Measurements from ENCODE around the gene ITGA2B.
"Not testable (repeated sequence)": the region's sequence is repeated elsewhere in the genome, so short reads cannot be mapped to it uniquely, and the experiment has no call there.

Gene ITGA2B

GRCh38 chr17:44389281-44389680 is at the start of gene ITGA2B:
Gene ITGA2B (minus strand): TSS chr17:44389649. CDS start chr17:44389473, 176 bp downstream.
- DNase-seq: no peak

DNA sequence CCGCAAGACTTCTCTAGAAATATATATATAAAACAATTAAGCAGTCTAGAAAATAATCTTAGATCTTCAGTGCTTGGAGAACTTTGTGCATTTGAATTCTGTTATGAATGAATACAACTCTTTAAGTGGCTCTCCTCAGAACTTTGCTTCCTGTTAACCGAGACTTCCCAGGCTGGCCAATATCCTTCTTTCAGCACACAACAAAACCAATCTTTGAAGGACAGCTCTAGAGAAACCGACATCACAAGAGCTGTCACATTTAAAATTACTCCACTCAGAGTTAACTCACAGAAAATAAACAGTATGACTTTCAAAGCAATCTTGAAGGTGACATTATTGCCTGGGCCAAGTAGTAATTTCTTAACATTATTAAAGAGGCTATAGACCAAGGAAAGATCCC is 49.7 kb upstream of the ITGA2B start:
- DNase-seq: no peak

- DNase-seq: no peak
Measured at GRCh38 chr17:44438636-44439035, 49.2 kb upstream of the ITGA2B start.

- no peak for DNase-seq
Measured at GRCh38 chr17:44436336-44436735, 46.9 kb upstream of the ITGA2B start.

- DNase-seq: no peak
Measured at GRCh38 chr17:44432254-44433157, 43.1 kb upstream of the ITGA2B start.

DNA sequence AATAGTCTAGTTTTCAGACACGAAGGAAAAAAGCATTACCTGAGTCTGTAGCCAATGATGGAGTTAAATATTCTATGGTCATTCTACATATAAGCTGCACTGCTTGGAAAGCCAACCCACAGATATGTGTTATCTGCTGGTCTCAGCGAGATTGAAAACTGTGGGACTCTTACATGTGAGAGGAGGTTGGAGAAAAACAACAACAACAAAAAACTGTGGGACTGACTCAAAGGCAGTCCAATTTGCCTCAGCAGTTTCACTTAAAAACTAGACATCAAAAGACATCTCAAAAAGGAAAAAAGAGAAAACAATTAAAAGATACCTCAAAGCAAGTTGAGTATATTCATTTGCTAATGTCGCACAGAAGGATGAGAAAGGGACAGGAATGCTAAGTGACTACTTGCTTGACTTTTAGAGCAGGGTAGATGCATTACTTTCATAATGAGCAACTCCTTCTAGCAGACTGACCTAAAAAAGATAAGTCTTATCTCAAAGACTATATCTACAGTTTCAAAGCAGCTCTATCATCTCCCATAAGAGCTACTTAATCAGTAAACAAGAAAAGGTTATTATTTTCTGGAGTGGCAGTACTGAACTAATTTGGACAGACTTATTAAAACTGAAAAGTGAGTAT is 35.5 kb upstream of the ITGA2B start:
- no peak for DNase-seq

DNA sequence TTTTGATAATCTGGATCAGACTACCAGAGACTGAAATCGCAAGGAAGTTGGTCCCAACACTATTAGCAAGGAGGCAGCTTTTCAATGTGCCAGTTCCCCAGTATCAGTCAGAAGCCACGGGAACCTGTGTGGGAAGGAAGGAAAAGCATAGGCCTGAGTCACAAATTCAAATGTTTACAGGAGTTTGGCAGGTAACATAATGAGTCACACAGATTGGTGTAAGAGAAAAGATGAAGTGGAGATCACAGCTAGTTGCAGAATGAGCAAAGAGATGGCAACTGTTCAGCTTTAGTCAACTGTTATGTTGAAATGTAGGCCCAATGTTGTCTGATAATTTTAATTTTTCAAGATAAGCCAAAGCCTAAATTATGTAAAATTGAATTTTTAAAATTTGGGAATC is 28.1 kb upstream of the ITGA2B start:
- DNase-seq: no peak

DNA sequence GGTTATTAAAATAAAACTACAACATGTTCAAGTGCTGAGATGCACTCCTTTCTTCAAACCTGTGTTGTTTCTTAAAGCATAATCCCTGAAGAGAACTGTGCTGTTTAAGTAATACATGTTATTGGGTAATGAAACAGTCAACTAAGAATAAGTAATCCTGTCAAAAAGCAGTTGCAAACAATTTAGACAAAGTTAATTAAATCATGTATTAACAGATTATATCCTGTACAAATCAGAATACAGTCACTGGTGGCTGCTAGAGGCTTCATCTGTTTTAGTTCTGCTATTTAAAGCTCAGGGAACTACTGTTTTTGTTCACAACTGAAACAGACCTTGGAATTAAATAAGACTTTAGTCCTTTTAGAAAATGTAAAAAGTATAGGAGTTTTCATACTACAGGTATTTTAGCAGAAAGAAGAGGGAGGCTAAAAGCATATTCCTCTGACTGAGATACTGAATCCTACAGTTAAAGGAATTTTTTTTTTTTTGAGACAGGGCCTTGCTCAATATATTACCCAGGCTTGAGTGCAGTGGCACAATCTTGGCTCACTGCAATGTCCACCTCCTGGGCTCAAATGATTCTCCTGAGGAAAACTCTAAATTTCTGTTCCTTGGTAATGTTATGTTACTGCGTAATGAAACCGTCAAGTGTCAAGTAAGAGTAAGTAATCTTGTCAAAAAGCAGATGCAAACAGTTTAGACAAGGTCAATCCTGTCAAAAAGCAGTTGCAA is 27.3 kb upstream of the ITGA2B start:
- DNase-seq: no peak

DNA sequence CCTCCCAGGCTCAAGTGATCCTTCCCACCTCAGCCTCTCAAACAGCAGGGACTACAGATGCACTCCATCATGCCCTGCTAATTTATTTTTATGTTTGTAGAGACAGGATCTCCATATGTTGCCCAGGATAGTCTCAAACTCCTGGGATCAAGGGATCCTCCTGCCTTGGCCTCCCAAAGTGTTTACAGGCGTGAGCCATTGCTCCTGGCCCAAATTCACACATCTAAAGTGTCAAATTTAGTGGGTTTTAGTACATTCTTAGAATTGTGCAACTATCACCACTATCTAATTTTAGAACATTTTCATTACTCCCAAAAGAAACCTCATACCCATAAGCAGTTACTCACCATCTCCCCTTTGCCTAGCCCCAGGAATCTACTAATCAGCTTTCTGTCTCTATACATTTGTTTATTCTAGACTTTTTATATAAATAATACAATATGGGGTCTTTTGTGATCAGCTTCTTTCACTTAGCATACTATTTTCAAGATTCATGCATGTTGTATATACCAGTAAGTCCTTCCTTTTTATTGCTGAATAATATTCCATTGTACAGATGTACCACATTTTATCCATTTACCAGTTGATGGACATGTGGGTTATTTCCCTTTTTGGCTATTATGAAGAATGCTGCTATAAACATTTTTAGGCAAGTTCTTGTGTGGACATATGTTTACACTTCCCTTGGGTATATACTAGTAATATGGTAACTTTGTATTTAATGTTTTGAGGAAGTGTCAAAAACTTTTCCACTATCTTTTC is 25.1 kb upstream of the ITGA2B start:
- DNase-seq: no peak

GRCh38 chr17:44409309-44410028 is 20.0 kb upstream of the ITGA2B start:
- DNase-seq: no peak

GRCh38 chr17:44408786-44409185 is 19.3 kb upstream of the ITGA2B start:
- DNase-seq: no peak

DNA sequence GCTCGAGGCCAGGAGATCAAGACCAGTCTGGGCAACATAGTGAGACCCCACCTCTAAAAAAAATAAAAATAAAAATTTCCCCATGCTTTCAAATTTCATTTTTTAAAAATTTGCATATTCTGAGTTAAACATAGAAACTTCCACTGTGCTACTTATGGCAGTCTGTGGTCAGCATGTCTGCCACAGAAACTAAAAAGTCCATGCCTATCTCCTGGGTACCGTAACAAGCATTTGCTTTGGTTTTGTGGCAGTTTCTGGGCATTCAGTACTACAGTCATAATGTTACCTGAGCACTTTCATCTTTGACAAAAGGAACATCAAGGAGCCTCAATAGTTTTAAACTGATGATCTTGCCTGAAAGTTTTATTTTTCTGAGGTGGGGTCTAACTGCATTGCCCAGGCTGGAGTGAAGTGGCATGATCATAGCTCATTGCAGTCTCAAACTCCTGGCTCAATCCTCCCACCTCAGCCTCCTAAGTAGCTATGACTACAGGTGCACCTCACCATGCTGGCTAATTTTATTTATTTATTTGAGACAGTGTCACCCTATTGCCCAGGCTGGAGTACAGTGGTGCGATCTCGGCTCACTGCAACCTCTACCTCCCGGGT is 13.2 kb upstream of the ITGA2B start:
- no peak for DNase-seq

DNA sequence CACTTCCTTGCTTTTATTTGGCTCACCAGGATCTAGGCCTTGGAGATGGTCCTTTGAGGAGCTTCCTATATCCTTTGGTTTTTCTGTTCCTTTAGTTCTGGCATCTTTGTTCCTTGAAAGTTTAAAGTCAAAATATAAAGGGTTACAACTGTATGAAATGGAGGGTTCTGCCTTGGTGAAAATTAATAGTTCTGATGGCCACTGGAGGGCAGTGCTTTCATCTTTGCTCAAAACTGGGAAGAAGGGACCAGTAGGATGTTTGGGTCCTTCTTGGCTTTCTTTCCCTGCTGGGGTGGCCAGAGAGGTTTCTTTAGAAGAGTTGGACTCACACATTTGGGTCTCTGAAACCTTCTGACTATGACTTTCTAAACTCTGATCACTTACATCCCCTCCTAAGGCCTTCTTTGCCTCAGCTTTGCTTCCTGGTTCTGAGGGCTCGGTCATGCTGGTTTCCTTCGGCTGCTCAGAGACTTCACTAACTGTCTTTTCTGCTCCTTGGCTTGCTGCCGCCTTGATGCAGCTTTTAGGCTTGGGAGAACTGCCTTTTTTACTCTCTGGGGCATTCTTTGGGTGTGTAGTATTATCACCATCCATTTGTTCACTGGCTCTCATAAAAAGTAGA is 10.9 kb upstream of the ITGA2B start:
- DNase-seq: peak in 2 of 3 donors; percentile 28 to 42

DNA sequence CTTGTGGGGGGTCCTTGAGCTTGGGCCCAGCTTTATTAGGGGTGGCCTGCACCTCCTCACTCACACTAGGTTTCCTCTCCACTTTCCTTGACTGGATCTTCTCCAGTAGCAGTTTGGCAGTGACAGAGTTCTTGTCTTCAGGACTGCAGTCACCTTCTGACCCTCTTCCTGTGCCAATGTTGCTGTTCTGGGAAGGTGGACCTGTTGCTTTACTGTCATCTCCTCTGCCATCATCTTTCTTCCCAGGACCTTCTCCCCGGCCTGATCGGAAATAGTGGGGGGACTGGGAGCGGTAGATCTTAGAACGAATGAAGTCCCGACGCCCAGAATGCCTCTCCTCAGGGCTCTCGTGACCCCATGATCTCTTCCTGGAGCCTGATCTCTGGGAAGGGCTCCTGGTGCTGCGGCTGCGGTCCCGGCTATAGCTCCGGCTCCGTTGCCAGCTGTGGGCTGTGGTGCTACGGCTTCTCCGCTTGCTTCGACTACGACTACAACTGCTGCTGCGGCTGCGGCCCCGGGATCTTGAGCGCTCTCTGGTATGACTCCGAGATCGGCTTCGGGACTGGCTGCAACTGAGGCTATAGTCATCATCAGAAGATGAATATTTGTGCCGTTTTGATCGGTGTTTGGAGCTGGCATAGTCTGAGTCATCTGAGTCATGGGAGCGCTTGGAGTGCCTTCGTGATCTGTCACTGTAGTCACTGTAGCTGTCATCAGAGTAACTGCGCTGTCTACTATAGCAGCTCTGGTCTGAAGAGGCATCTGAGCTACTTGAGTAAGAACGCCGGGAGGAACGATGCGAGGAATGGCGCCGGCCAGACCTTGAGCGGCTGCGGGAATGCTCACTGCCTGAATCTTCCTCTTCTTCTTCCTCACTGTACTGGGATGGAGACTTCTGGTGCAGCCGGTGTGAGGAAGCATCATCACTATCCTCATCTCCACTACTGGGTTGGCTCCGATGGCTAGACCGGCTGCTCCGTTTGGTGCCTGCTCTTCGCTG is 9.5 kb upstream of the ITGA2B start:
- DNase-seq: no peak

DNA sequence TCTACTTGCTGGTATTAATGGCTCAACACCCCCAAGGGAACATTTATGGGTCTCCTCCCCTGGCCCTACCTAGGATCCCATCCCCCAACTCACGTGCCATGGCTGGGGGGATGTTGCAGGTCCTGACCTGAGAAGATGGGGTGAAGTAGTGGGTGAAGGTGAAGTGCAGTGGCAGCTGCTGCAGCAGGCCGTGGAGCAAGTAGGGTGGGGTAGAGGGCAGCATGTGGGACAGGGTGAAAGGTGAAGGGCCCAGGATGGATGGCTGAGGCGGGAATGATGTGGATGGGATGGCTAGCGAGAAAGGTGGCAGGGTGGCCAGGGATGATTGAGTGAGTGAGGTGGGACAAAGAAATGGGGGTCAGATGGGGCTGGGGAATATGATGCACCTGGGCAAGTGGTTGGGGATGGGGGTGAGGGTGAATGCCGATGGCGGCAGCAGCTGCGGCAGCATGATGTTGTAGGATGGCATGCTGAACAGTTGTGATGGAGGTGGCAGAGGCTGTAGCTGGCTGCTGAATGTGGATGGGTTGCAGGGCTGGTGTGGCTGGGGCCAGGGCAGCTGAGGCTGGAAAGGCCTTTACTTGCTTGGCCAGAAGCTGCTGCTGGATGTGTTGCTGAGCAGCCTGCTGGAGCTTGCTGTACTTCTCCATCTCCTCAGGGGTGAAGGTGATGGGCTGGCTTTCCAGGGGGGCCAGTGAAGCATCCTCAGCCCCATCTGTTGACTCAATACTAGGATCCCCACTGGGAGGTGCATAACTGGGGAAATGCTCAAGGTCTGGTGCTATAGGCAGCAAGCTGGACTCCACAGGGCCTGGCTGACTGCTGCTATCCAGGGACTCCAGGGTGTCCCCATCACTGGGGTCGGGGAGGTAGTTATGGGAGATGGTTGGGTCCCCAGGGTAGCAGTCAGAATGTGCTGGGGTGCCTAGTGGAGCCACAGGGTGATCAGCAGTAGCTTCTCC is 8.3 kb upstream of the ITGA2B start:
- DNase-seq: no peak

DNA sequence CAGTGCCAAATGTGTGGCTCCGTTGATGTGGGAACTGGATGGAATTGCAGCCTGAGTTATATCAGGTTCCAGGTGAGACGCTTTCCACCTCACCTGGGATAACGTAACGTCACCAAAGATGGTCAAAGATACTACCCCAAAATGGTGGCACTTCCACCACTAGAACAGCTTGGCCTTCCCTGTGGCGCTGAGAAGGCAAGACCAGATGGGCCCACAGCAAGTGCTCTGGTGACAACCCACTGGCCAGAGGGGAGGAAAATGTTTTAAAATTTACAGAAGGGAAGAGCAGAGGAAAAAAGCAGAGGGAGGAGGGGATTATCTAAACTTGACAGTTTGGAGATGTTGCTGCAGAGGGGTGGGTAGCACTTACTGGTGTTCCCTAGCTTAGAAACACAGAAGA is 7.5 kb upstream of the ITGA2B start:
- DNase-seq: no peak

- DNase-seq: no peak
Measured at GRCh38 chr17:44394833-44395232, 5.4 kb upstream of the ITGA2B start.

GRCh38 chr17:44394112-44394511 is 4.7 kb upstream of the ITGA2B start:
- not testable (repeated sequence) for DNase-seq

All from suppressor macrophage treated with lipopolysaccharide for 1 hour (primary cell).